Stimulated activated CD8-positive, alpha-beta memory T cell treated with anti-CD3 and anti-CD28 coated beads, Interleukin-4, amount 100 ng/mL, for 4 hours (primary cell): ENCODE measurements around the gene MAP2.

Source experiments
- DNase-seq, 2 donors: peaks; one replicate each; pipeline ENCODE4 v3.0.0-alpha.2; 2020; ENCODE audit warnings: low read depth in 2 of 2, low spot score in 1 of 2

Gene MAP2

GRCh38 chr2:209773377-209773776 lies 349.5 kb downstream of the MAP2 start:
- DNase-seq, result no peak
